Natural killer cell (primary cell): ENCODE measurements around the gene SSU72. TPM values are rescaled to one million over a fixed set of nuclear protein-coding genes. Genes with fewer than 3 reads are reported as not detected.
A peak's percentile ranks its signal among the peaks of the same experiment; 100 is the strongest.

Source experiments
- ATAC-seq, 3 donors: fragments of 150-1000 bp in 2 of 3; fragments of 200-7000 bp in 1 of 3; cut with Tn5 transposase; 1 replicate in 1 of 3; 2 replicates in 2 of 3; pipeline ENCODE4 v1.10.0; 2021; ENCODE audit warnings: mild to moderate bottlenecking in 2 of 3, moderate library complexity in 2 of 3
- DNase-seq, 2 donors: peaks; one replicate each; pipeline versions ENCODE4 v3.0.0 to v3.0.0-alpha.2; 2013 to 2021; ENCODE audit warnings: mixed read lengths in 1 of 2
- H3K27ac ChIP-seq: one replicate; pipeline ENCODE4 v1.5.1; 2013; ENCODE audit warnings: mild to moderate bottlenecking, low read length
- H3K27me3 ChIP-seq: one replicate; pipeline ENCODE4 v1.6.1; 2013; ENCODE audit warnings: low read length; ENCODE audit not compliant: control insufficient read depth, insufficient read depth
- H3K36me3 ChIP-seq: one replicate; pipeline ENCODE4 v1.6.1; 2013; ENCODE audit warnings: low read length; ENCODE audit not compliant: control insufficient read depth, insufficient read depth
- H3K4me1 ChIP-seq: one replicate; pipeline ENCODE4 v1.6.1; 2013; ENCODE audit warnings: low read length; ENCODE audit not compliant: control insufficient read depth, insufficient read depth
- H3K4me3 ChIP-seq: one replicate; pipeline ENCODE4 v1.5.1; 2013; ENCODE audit warnings: low read length
- H3K9me3 ChIP-seq: one replicate; pipeline ENCODE4 v1.6.1; 2013; ENCODE audit warnings: low read length; ENCODE audit not compliant: control insufficient read depth, insufficient read depth
- H3K27ac Mint-ChIP-seq, 2 donors: one replicate each; pipeline ENCODE4 v1.8.0; 2022; ENCODE audit warnings: mild to moderate bottlenecking in 2 of 2, mixed read lengths in 2 of 2, moderate library complexity in 1 of 2
- H3K27me3 Mint-ChIP-seq, 2 donors: one replicate each; pipeline ENCODE4 v1.8.0; 2022; ENCODE audit warnings: low read depth in 2 of 2, mixed read lengths in 2 of 2
- H3K36me3 Mint-ChIP-seq: one replicate; pipeline ENCODE4 v1.8.0; 2022; ENCODE audit warnings: mixed read lengths
- H3K4me1 Mint-ChIP-seq, 2 donors: one replicate each; pipeline ENCODE4 v1.8.0; 2022; ENCODE audit warnings: mixed read lengths in 2 of 2
- H3K4me3 Mint-ChIP-seq: one replicate; pipeline ENCODE4 v1.8.0; 2022; ENCODE audit warnings: mild to moderate bottlenecking, moderate library complexity, mixed read lengths
- H3K9me3 Mint-ChIP-seq, 2 donors: one replicate each; pipeline ENCODE4 v1.8.0; 2022; ENCODE audit warnings: mixed read lengths in 2 of 2
- CTCF ChIP-seq: fragments of 200-600 bp; IDR thresholded peaks from one replicate; pipeline ENCODE4 v1.8.0; 2022; ENCODE audit warnings: antibody characterized with exemption
- WGBS: methylation state at CpG from one replicate; pipeline ENCODE4 v1.1.7; 2013; ENCODE audit warnings: missing lambda C conversion rate; ENCODE audit not compliant: insufficient coverage; 5-methylcytosine and 5-hydroxymethylcytosine counted together
- intact Hi-C: fragments of 100-400 bp; cut with micrococcal nuclease; formaldehyde crosslinking; loops from one replicate; pipeline ENCODE4 v1.14.2; 2022
- total RNA-seq, 4 donors: library from RNA; stranded (reverse); fragments of 120-200 nt in 1 of 4; gene quantifications; one replicate each; pipeline versions ENCODE4 v1.2.3 to v1.2.4, GENCODE V29; 2013 to 2022

SSU72 gene
- total RNA-seq, 3 donors from 2014 or later (not counting 1 experiment from before 2014, with no cell fraction given) = 87.5 to 107 (median 93.9) TPM

GRCh38 chr1:1591452-1591851, 16.8 kb upstream of the SSU72 start:
- no peaks in the 10 kb centered on the region for H3K27me3 ChIP-seq
- Mint-ChIP-seq H3K9me3 (no peaks in the 10 kb centered on the region), H3K27me3 (no peaks in the 10 kb centered on the region), H3K4me3 (no peak overlapping the region), H3K36me3 (no peaks in the 10 kb centered on the region), H3K27ac (no peak overlapping the region), H3K4me1 (no peaks in the 10 kb centered on the region)
- H3K36me3 ChIP-seq = no peaks in the 10 kb centered on the region
- DNase-seq (no peak), ATAC-seq (no peak)
- no peak for TF ChIP-seq CTCF
- H3K4me3 ChIP-seq = no peak overlapping the region
- no peaks in the 10 kb centered on the region for H3K4me1 ChIP-seq
- intact Hi-C loops = no loop called here
- H3K9me3 ChIP-seq = no peaks in the 10 kb centered on the region
- no peak overlapping the region for H3K27ac ChIP-seq
- 91% methylated on average over 13 of the region's 13 CpGs for WGBS

- 88% methylated on average over 22 of the region's 23 CpGs for WGBS
- peaks cover 2% of the 10 kb centered on the region for H3K27me3 ChIP-seq
- no peaks in the 10 kb centered on the region for H3K36me3 ChIP-seq
- Mint-ChIP-seq H3K36me3 (no peaks in the 10 kb centered on the region), H3K9me3 (no peaks in the 10 kb centered on the region), H3K4me3 (no peak overlapping the region), H3K4me1 (no peaks in the 10 kb centered on the region), H3K27ac (no peak overlapping the region), H3K27me3 (peaks cover 0 to 15% of the 10 kb centered on the region in 2 donors)
- TF ChIP-seq CTCF = no peak
- DNase-seq (no peak), ATAC-seq (peak in 1 of 3 donors; percentile 32)
- H3K4me1 ChIP-seq = no peaks in the 10 kb centered on the region
- intact Hi-C loops = no loop called here
- H3K4me3 ChIP-seq = no peak overlapping the region
- H3K27ac ChIP-seq = no peak overlapping the region
- H3K9me3 ChIP-seq = no peaks in the 10 kb centered on the region
Measured at GRCh38 chr1:1583347-1584010, 8.8 kb upstream of the SSU72 start.

- no peaks in the 10 kb centered on the region for H3K9me3 ChIP-seq
- Mint-ChIP-seq H3K4me3 (no peak overlapping the region), H3K27me3 (peaks cover 0 to 15% of the 10 kb centered on the region in 2 donors), H3K9me3 (no peaks in the 10 kb centered on the region), H3K4me1 (no peaks in the 10 kb centered on the region), H3K27ac (no peak overlapping the region), H3K36me3 (no peaks in the 10 kb centered on the region)
- no peak overlapping the region for H3K4me3 ChIP-seq
- no peaks in the 10 kb centered on the region for H3K36me3 ChIP-seq
- intact Hi-C loops = no loop called here
- WGBS = 76% methylated on average over 9 of the region's 9 CpGs
- ATAC-seq = peak in 1 of 3 donors; percentile 17
- no peak for TF ChIP-seq CTCF
- no peak overlapping the region for H3K27ac ChIP-seq
- no peak for DNase-seq
- H3K4me1 ChIP-seq = no peaks in the 10 kb centered on the region
- peaks cover 2% of the 10 kb centered on the region for H3K27me3 ChIP-seq
Measured at GRCh38 chr1:1582585-1583346, 8.1 kb upstream of the SSU72 start.
